GM12878 (cell line): ENCODE measurements around the gene TCF4.

Experiments used
- CEBPB ChIP-seq, 2 experiments: fragments of 150-350 bp in 1 of 2; IDR thresholded peaks; 2 replicates each; pipeline ENCODE4 v1.6.1; 2012 to 2014; ENCODE audit warnings: low read depth in 2 of 2, low read length in 2 of 2, borderline replicate concordance in 1 of 2, inconsistent platforms in 1 of 2
- GABPA ChIP-seq: IDR thresholded peaks from 2 replicates; pipeline ENCODE4 v1.6.1; 2014; ENCODE audit warnings: antibody characterized with exemption, low read depth, mild to moderate bottlenecking, inconsistent platforms
- MYC ChIP-seq: IDR thresholded peaks from 2 replicates; pipeline ENCODE4 v1.6.1; 2011; ENCODE audit warnings: mild to moderate bottlenecking, low read length, moderate library complexity, inconsistent platforms; ENCODE audit not compliant: insufficient read depth, insufficient replicate concordance, insufficient read length, severe bottlenecking
- POLR2A ChIP-seq: IDR thresholded peaks from 2 replicates; pipeline ENCODE4 v1.6.1; 2011; ENCODE audit warnings: low read depth, mild to moderate bottlenecking, low read length
- SIX5 ChIP-seq: IDR thresholded peaks from 2 replicates; pipeline ENCODE4 v1.6.1; 2011; ENCODE audit warnings: mild to moderate bottlenecking, low read depth, low read length, moderate library complexity; ENCODE audit not compliant: severe bottlenecking
- STAT1 ChIP-seq: fragments of 450-650 bp; conservative IDR thresholded peaks from 2 replicates; pipeline ENCODE4 v1.6.1; 2014; ENCODE audit warnings: antibody characterized with exemption, mild to moderate bottlenecking
- SUPT20H ChIP-seq: IDR thresholded peaks from 2 replicates; pipeline ENCODE4 v1.6.1; 2011; ENCODE audit warnings: low read depth, mild to moderate bottlenecking, low read length, moderate library complexity, borderline replicate concordance; ENCODE audit not compliant: control insufficient read depth
- TF ChIP-seq, protein P1 (sequence below): fragments of 450-650 bp; IDR thresholded peaks from 2 replicates; pipeline ENCODE4 v1.6.1; 2014; ENCODE audit warnings: mild to moderate bottlenecking
- TF ChIP-seq, protein P2 (sequence below): IDR thresholded peaks from 2 replicates; pipeline ENCODE4 v1.6.1; 2012; ENCODE audit warnings: low read length, inconsistent platforms
- TF ChIP-seq, protein P3 (sequence below), 3 experiments: IDR thresholded peaks in 2 of 3; conservative IDR thresholded peaks in 1 of 3; 2 replicates each; pipeline ENCODE4 v1.5.1; 2011; ENCODE audit warnings: low read depth in 3 of 3, low read length in 3 of 3, mild to moderate bottlenecking in 3 of 3, control low read depth in 2 of 3, moderate library complexity in 2 of 3, inconsistent platforms in 1 of 3, mixed read lengths in 1 of 3; ENCODE audit not compliant: control insufficient read depth in 2 of 3, insufficient read depth in 1 of 3; ENCODE audit errors: extremely low read depth in 1 of 3

DNA sequence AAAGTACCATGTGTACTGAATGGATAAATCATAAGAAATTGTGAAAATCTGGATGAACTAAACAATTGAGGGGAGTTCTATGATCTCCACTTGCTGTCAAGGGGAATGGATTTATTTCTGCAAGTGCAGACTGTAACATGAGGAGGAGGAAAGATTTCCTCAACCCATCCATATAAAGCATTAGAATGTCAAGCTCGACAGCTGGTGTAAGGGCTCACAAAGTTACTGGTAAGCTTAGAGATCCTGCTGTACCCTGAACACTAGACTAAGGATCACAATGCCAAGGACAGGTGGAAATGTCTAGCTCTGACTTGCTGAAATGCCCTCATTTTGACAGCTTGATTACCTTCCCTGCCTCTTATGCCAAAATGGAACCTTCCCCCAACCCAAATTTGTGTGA, 125.3 kb downstream of the TCF4 start:
- TF ChIP-seq CEBPB (IDR thresholded peaks at IDR 0.05; ENCODE audit: borderline replicate concordance in 1 of 2, low read depth in 2 of 2, low read length in 2 of 2) (no peak), SIX5 (no peak), SUPT20H (no peak), GABPA (no peak), MYC (no peak), POLR2A (no peak), STAT1 (no peak)
- TF ChIP-seq, protein P1, sequence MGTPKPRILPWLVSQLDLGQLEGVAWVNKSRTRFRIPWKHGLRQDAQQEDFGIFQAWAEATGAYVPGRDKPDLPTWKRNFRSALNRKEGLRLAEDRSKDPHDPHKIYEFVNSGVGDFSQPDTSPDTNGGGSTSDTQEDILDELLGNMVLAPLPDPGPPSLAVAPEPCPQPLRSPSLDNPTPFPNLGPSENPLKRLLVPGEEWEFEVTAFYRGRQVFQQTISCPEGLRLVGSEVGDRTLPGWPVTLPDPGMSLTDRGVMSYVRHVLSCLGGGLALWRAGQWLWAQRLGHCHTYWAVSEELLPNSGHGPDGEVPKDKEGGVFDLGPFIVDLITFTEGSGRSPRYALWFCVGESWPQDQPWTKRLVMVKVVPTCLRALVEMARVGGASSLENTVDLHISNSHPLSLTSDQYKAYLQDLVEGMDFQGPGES: no peak
- TF ChIP-seq, protein P2, sequence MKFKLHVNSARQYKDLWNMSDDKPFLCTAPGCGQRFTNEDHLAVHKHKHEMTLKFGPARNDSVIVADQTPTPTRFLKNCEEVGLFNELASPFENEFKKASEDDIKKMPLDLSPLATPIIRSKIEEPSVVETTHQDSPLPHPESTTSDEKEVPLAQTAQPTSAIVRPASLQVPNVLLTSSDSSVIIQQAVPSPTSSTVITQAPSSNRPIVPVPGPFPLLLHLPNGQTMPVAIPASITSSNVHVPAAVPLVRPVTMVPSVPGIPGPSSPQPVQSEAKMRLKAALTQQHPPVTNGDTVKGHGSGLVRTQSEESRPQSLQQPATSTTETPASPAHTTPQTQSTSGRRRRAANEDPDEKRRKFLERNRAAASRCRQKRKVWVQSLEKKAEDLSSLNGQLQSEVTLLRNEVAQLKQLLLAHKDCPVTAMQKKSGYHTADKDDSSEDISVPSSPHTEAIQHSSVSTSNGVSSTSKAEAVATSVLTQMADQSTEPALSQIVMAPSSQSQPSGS: no peak
- TF ChIP-seq, protein P3, sequence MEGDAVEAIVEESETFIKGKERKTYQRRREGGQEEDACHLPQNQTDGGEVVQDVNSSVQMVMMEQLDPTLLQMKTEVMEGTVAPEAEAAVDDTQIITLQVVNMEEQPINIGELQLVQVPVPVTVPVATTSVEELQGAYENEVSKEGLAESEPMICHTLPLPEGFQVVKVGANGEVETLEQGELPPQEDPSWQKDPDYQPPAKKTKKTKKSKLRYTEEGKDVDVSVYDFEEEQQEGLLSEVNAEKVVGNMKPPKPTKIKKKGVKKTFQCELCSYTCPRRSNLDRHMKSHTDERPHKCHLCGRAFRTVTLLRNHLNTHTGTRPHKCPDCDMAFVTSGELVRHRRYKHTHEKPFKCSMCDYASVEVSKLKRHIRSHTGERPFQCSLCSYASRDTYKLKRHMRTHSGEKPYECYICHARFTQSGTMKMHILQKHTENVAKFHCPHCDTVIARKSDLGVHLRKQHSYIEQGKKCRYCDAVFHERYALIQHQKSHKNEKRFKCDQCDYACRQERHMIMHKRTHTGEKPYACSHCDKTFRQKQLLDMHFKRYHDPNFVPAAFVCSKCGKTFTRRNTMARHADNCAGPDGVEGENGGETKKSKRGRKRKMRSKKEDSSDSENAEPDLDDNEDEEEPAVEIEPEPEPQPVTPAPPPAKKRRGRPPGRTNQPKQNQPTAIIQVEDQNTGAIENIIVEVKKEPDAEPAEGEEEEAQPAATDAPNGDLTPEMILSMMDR (IDR thresholded peaks at IDR 0.05 in 2 of 3, conservative IDR thresholded peaks at IDR 0.05 in 1 of 3; ENCODE audit: control insufficient read depth in 2 of 3, extremely low read depth in 1 of 3, insufficient read depth in 1 of 3, low read depth in 3 of 3, low read length in 3 of 3): no peak
